ENCODE data around the gene HDAC6. TPM values are rescaled to one million over a fixed set of nuclear protein-coding genes. Genes with fewer than 3 reads are reported as not detected.

HDAC6 gene
- total RNA-seq, 4 donors from 2014 or later = 80.4 to 124 (median 90.5) TPM

DNA sequence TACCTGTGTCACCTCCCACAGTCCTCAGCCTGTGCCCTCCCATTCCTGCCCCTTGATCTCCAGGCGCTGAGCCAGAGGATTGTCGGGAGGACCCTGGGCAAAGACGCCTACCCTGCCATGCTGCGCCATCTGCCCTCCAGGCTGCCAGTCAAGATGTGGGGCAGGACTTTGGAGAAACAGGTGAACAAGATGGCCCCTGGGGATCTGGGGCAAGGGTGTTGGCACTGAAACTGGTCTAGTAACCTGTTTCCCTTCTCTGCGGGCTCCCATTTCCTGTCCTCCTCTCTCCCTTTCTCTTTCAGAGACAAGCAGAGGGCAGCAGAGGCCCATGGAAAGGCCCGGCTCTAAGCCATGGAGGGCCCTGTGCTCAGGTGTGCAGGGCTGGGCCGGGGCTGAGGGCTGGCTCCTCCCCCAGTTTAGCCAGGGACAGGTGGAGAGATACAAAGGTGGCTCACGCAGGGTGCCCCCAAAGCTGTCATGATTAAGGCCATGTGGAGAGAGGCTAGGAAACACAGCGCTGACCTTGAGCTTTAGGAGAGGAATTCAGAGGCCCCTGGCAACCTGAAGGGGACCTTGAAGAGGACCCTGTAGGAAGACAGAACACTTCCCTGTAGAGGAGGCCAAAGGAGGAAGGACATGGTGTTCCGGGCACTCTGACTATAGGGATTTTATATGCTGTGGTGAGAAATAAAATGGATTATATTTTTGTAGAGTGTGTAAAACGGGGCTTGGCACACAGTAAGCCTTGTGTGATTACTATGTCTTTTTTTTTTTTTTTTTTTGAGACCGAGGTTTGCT is 40.0 kb upstream of the HDAC6 start, which contains the start of gene GLOD5:
Gene GLOD5, plus strand, starts transcription at position 74 of the 798 bp plus-strand sequence. Its CDS starts 44 bp downstream, at position 118.
- Histone ChIP-seq H3K36me3 (no peaks in the 10 kb centered on the region), H3K4me1 (no peaks in the 10 kb centered on the region), H3K27me3 (no peaks in the 10 kb centered on the region), H3K27ac (no peak within 1 kb of the TSS), H3K4me3 (replicated peaks in 1 of 3) (no peak within 1 kb of the TSS), H3K9me3 (no peaks in the 10 kb centered on the region)
- TF ChIP-seq, protein P1, sequence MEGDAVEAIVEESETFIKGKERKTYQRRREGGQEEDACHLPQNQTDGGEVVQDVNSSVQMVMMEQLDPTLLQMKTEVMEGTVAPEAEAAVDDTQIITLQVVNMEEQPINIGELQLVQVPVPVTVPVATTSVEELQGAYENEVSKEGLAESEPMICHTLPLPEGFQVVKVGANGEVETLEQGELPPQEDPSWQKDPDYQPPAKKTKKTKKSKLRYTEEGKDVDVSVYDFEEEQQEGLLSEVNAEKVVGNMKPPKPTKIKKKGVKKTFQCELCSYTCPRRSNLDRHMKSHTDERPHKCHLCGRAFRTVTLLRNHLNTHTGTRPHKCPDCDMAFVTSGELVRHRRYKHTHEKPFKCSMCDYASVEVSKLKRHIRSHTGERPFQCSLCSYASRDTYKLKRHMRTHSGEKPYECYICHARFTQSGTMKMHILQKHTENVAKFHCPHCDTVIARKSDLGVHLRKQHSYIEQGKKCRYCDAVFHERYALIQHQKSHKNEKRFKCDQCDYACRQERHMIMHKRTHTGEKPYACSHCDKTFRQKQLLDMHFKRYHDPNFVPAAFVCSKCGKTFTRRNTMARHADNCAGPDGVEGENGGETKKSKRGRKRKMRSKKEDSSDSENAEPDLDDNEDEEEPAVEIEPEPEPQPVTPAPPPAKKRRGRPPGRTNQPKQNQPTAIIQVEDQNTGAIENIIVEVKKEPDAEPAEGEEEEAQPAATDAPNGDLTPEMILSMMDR (IDR thresholded peaks at IDR 0.05) = peak in 4 of 6 experiments; percentile 22 to 42 (median 33)
- TF ChIP-seq POLR2A (IDR thresholded peaks at IDR 0.05) = no peak
- WGBS, 2 donors = 48 to 63% methylated on average over 5 to 9 of the region's 12 CpGs
- intact Hi-C loops (cut with DNase I) = no loop called here
- DNase-seq = peak; percentile 62 to 64

DNA sequence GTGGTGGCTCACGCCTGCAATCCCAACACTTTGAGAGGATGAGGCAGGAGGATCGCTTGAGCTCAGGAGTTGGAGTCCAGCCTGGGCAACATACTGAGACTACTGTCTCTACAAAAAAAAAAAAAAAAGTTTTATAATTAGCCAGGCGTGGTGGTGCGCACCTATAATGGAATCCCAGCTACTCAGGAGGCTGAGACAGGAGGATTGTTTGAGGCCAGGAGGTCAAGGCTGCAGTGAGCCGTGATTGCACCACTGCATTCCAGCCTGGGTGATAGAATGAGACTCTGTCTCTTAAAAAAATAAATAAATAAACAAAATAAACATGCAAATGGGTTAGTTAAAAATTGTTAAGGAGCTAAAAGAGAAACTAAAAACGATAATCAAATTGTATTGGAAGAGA is 32.6 kb upstream of the HDAC6 start:
- no peaks in the 10 kb centered on the region for H3K4me1 ChIP-seq
- no peak overlapping the region for H3K4me3 ChIP-seq (replicated peaks in 1 of 3)
- no peak for DNase-seq
- no peaks in the 10 kb centered on the region for H3K27me3 ChIP-seq
- H3K27ac ChIP-seq = no peak overlapping the region
- WGBS, 2 donors = 82 to 94% methylated on average over 6 of the region's 6 CpGs
- TF ChIP-seq POLR2A (IDR thresholded peaks at IDR 0.05) = no peak
- TF ChIP-seq, protein P1 (IDR thresholded peaks at IDR 0.05) = no peak
- H3K9me3 ChIP-seq = no peaks in the 10 kb centered on the region
- intact Hi-C loops (cut with DNase I) = no loop called here
- no peaks in the 10 kb centered on the region for H3K36me3 ChIP-seq

DNA sequence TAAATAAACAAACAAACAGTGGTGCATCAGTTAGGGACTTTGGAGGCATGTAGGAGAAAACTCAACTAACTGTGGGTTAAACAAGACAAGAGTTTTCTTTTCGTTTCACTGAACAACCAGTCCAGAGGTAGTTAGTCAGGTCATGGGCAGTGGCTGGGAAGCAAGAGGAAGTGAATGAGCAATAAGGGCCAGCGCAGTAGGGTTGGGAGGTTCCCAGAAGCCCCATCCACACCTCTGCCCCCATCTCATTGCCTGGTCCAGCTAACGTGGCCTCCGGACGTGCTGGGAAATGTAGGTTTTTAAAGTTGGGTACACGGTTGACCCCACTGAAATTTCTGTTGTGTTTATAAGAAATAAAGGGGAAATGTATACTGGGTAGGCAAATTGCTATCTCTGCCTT is 31.6 kb upstream of the HDAC6 start:
- Histone ChIP-seq H3K9me3 (no peaks in the 10 kb centered on the region), H3K4me1 (no peaks in the 10 kb centered on the region), H3K4me3 (replicated peaks in 1 of 3) (no peak overlapping the region), H3K27me3 (no peaks in the 10 kb centered on the region), H3K36me3 (no peaks in the 10 kb centered on the region), H3K27ac (no peak overlapping the region)
- 76 to 84% methylated on average over 6 of the region's 6 CpGs for WGBS, 2 donors
- no peak for DNase-seq
- TF ChIP-seq POLR2A (IDR thresholded peaks at IDR 0.05) = no peak
- TF ChIP-seq, protein P1 (IDR thresholded peaks at IDR 0.05) = no peak
- intact Hi-C loops (cut with DNase I) = no loop called here

GRCh38 chrX:48772602-48773001 is 29.3 kb upstream of the HDAC6 start:
- Histone ChIP-seq H3K27me3 (no peaks in the 10 kb centered on the region), H3K36me3 (no peaks in the 10 kb centered on the region), H3K27ac (no peak overlapping the region), H3K4me1 (no peaks in the 10 kb centered on the region), H3K4me3 (replicated peaks in 1 of 3) (no peak overlapping the region), H3K9me3 (no peaks in the 10 kb centered on the region)
- 92 to 93% methylated on average over 6 of the region's 6 CpGs for WGBS, 2 donors
- intact Hi-C loops (cut with DNase I) = no loop called here
- TF ChIP-seq, protein P1 (IDR thresholded peaks at IDR 0.05) = no peak
- no peak for TF ChIP-seq POLR2A (IDR thresholded peaks at IDR 0.05)
- DNase-seq = no peak

DNA sequence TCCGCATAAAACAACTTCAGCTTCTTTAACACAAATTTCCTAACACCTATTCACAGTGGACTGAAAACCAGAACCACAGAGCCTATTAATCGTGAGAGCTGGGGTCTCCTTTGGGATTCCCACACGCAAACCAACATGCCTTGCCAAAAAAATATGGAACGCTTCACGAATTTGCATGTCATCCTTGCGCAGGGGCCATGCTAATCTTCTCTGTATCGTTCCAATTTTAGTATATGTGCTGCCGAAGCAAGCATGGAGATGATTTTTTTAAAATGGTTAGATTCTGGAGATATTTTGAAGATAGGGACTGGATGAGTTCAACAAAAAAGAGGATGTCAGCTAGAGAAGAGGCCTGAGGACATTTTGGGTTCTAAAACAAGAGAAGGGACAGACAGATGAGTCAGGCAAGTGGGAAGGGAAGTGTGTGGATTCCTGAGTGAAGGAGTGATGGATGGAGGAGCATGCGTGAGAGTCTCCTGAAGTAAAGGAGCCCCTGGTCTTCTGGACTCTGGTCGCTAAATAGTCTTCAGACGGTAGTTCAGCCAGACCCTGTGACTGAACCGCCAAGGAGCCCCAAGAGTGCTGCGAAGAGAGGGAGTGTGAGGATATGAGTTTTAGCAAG is 24.9 kb upstream of the HDAC6 start:
- Histone ChIP-seq H3K36me3 (no peaks in the 10 kb centered on the region), H3K9me3 (no peaks in the 10 kb centered on the region), H3K27me3 (no peaks in the 10 kb centered on the region), H3K4me1 (no peaks in the 10 kb centered on the region), H3K27ac (no peak overlapping the region), H3K4me3 (replicated peaks in 1 of 3) (no peak overlapping the region)
- DNase-seq = no peak
- intact Hi-C loops (cut with DNase I) = no loop called here
- WGBS, 2 donors = 64 to 82% methylated on average over 13 of the region's 13 CpGs
- TF ChIP-seq, protein P1 (IDR thresholded peaks at IDR 0.05) = no peak
- TF ChIP-seq POLR2A (IDR thresholded peaks at IDR 0.05) = no peak
